Measurements from ENCODE around the gene GNAT1.

GRCh38 chr3:50241713-50242380, 50.4 kb downstream of the GNAT1 start:
- TF ChIP-seq CTCF (conservative IDR thresholded peaks at IDR 0.05; ENCODE audit: low read length) (no peak), EZH2phosphoT487 (IDR thresholded peaks at IDR 0.05; ENCODE audit: borderline replicate concordance, low read depth, low read length) (no peak)

Measured in OCI-LY7 (cell line).